PC-9 (cell line): ENCODE results near the gene MPZ.

Experiments used
- CTCF ChIP-seq: fragments of 200-600 bp; sonication (generic); conservative IDR thresholded peaks from 2 replicates; pipeline ENCODE4 v1.6.1; 2017; ENCODE audit warnings: mixed run types, antibody characterized with exemption, mild to moderate bottlenecking, moderate library complexity
- EZH2 ChIP-seq: fragments of 200-600 bp; sonication (generic); IDR thresholded peaks from 2 replicates; pipeline ENCODE4 v1.8.0; 2017; ENCODE audit warnings: antibody characterized with exemption, low read depth

GRCh38 chr1:161299347-161299746 is 10.4 kb downstream of the MPZ start:
- TF ChIP-seq CTCF = no peak
- TF ChIP-seq EZH2 = no peak
